Activated CD4-positive, CD25-positive, alpha-beta regulatory T cell treated with anti-CD3 and anti-CD28 coated beads, Interleukin-2, amount 50 U/mL, for 16 hours (primary cell): Measurements from ENCODE around the gene ARL8B.
"Not testable (repeated sequence)": the region's sequence is repeated elsewhere in the genome, so short reads cannot be mapped to it uniquely, and the experiment has no call there.

ENCODE experiments used
- DNase-seq: peaks from one replicate; pipeline ENCODE4 v3.0.0-alpha.2; 2020; ENCODE audit warnings: low read depth, low spot score

Gene ARL8B

DNA sequence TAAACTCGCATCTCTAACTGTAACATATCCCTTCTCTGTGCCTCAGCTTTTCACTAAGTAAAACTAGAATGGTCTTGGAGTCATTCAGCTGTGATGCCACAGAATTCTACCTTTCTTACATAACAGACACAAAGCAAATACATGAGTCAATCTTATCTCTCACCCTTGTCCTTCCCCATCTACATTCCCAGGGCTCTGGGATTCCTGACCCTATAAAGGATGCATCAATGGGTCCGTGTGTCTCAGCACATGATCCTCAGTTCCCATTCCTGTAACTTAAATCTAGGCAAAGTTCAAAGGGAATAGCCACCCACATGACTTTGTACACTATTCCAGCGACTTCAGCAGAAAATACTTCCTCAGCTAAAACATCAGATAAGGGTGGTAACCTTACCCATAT lies 11.8 kb upstream of the ARL8B start:
- no peak for DNase-seq

DNA sequence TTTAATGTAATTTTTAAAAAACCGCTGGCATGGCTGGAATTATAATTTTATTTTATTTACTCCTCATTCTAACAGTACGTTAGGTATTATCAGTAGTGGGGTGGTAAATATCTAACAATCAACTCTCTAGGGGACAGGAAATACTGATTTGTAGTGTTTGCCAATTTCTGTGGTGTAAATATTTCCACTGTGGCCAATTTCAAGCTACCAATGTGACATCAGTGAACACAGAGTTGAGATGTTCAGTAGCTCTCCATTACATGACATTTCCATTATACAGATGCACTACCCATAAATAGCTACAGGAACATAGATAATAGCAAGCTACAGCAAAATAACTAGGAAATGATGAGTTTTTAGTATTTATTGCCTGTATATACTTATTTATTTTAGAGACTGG lies 10.0 kb upstream of the ARL8B start:
- DNase-seq, result no peak

DNA sequence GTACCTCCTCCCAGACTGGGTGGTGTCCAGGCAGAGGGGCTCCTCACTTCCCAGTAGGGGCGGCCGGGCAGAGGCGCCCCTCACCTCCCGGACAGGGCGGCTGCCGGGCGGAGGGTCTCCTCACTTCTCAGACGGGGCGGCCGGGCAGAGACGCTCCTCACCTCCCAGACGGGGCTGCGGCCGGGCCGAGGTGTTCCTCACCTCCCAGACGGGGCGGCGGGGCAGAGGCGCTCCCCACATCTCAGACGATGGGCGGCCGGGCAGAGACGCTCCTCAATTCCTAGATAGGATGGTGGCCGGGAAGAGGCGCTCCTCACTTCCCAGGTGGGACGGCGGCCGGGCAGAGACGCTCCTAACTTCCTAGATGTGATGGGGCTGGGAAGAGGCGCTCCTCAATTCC lies 8.4 kb upstream of the ARL8B start:
- DNase-seq, result not testable (repeated sequence)

DNA sequence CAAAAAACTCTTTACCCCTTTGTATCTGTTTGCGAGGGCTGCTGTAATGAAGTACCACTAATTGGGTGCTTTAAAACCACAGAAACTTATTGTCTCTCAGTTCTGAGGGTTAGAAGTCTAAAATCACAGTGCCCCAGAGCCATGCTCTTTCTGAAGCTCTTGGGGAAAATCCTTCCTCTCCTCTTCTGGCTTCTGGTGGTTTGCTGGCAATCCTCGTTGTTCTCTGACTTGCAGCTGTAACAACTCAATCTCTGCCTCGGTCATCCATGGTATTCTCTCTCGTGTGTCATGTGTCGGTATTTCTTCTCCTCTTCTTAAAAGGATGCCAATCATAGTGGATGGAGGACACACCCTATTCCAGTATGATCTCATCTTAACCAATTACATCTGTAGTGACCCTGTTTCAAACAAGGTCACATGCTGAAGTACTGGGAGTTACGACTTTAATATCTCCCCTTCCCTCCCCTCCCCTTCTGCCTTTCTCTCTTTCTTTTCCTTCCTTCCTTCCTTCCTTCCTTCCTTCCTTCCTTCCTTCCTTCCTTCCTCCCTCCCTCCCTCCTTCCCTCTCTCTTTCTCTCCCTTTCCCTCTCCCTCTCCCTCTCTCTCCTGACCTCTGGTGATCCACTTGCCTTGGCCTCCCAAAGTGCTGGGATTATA lies 6.5 kb upstream of the ARL8B start:
- DNase-seq, result no peak

- DNase-seq, result no peak
These were observed 5.6 kb upstream of the ARL8B start for GRCh38 chr3:5116538-5116937.

GRCh38 chr3:5120446-5120845 lies 1.6 kb upstream of the ARL8B start:
- no peak for DNase-seq

DNA sequence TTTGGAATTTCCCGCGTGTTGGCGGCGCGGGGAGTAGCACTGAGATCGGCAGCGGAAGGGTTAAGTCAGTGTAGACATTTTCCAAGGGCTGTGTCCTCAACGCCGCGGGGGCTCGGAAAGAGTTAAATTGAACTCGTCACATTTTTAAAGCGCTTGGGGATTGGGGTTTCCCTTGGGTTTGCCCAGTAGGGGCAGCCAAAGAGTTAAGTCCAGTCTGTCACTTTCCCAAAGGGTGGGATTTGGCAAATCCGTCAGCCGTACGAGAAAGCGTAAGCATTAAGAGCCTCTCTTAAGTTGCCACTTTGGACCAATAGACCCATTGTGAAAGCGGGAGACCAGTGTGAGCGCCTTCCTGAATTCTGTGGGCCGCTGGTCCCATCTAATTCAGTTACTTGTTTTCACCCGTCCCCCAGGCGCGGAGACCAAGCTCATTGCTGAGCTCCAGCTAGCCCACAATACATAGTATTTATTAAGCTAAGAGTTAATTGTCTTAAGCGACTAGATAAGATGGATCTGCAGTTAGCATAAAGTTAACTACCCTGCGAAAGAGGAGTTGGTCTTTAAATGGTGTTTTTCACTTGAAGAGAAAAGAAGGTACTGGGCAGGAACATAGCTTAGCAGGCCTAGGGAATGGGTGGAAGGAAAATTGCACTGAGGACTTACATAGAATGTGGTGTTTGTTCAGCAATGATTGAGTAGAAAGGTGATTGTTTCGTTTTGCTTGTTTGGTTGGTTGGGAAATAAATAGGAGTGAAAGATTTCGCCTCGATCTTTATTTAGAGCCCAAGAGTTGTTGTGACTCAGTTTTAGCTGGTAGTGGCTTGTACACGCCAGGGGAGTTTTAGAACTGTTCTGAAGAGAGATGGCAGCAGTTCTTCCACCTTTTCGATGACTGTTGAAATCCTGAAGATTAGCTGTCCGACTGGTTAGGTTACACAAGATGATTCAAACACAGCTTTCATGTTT lies 932 bp downstream of the ARL8B start:
- no peak for DNase-seq

GRCh38 chr3:5123937-5124336 lies 1.8 kb downstream of the ARL8B start:
- no peak for DNase-seq

GRCh38 chr3:5126586-5126985 lies 4.5 kb downstream of the ARL8B start:
- DNase-seq, result no peak

- DNase-seq, result no peak
These were observed 6.8 kb downstream of the ARL8B start for GRCh38 chr3:5128849-5129248.

DNA sequence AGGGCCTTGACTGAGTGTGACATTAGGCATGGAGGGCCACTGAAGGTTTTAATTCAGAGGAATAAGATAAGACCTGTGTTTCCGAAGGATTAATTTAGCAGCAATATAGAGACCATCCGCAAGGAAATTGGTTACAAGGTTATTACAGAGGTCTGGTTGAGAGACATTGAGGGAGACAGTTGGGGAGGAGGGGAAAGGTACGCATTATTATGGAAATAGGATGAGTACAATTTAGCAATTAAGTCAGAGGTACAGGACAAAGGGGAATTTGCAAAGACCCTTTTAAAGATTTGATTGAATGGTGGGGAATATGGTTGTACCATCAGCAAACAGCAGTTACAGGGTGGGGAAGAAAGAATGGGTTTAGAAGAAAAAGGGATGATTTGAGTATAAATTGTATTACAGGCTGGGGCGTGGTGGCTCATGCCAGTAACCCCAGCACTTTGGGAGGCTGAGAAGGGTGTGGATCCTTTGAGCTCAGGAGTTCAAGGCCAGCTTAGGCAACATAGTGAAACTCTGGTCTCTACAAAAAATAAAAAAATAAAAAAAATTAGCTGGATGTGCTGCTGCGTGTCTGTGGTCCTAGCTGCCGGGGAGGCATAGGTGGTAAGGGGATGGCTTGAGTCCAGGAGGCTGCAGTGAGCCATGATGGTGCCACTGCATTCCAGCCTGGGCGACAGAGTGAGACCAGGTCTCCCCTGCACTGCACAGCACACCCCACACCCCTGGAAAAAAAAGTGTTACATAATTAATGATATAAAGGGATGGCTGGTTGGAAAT lies 11.3 kb downstream of the ARL8B start:
- no peak for DNase-seq

DNA sequence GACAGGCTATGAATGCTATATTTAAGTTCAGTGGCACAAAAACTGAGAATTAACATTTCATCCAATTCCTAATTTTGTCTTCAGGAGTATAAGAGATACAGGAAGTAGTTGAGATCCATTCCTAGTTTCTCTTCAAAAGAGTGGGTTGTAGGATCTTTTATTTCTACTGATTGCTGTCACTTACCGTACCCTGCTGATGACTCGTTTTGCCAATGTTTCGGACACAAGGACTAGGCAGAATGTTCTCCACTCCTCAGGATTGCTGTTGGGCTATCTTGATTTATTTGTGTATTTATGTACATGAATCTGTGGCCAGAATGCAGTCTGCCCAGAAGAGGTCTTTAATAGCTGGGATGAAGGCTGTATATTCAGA lies 11.9 kb downstream of the ARL8B start:
- no peak for DNase-seq

- DNase-seq, result no peak
These were observed 12.4 kb downstream of the ARL8B start for GRCh38 chr3:5134499-5134898.

DNA sequence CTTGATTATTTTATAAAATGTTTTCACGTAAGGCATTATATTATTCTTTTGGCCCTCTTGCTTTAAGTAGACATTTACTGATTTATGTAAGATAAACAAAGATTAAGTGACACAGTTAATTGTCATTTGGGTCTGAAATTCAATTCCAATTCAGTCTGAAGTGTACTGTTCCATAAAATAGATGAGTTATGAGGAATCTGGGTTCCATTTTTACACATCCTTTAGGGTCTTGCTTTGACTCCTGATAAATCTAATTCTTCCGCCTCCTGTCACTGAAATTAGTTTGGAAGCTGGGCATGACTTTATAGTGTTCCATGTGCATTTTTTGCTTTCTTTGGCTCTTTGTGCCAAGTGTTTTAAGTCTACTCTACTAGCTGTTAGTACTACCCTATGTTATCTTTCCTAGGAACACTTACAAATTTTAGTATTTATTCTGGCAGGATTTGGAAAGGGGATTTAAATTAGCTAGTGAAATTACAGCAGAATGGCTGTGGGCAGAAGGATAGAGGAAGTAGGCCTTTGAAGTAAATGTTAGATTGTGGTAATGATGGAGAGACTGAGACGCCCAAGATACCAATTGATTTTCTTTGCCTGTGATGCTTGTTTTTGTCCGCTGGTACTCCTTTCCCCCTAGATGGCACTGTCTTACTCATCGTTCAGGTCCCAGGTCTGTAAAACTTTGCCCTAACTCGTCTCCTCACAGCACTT lies 14.3 kb downstream of the ARL8B start:
- no peak for DNase-seq

DNA sequence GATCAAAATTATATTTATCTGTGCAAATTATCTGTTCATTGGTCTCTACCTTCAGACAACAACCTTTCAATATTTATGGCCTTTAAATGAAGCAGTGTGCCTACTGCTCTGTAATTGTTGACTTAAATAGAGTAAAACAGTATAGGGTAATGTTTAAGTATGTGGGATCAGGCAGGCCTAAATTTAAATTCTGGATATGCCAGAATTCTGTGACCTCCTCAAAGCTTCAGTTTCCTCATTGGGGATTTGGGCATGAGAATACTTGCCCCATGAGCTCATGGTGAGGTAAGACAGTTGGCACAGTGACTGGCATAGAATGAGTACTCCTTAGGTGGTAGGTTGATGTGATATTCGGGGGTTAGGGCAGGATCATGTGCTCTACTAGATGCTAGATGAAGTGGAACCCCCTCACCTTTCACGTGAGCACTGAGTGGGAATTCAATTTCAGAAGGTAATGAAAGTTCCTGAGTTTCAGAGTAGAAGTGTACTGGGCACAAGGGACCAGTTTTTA lies 14.9 kb downstream of the ARL8B start:
- no peak for DNase-seq

DNA sequence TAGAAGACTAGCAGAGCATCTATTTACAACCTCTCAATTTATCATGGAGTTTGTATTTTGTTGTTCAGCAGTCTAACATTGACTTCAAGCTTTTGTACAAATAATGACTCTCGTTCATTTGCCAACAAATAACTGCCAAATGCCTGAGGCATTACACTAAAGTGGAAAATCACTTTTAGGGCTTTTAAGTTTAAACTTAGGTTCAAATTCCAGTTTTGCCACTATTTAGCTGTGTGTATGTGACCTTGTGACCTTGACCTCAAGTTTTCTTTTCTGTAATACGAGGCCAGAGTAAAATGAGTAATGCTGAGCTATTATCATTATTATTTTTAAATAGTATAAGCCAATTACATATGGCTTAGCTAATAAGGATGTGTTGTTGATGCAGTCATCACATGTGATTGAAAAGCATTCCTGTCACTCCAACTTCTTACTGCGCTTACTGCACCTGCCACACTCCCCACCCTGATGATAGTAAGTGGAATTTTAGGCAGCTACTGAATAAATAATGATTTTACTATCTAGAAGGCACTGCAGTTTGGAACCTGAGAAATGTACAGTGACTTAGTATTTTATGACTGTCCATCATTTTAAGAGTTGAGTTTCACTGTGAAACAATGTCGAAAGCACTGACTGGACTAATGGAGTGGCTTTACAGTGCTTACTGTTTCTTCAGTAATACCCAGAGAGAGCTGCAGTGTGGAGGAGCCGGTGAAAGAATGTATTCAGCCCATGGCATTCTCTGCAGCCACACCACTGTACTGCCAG lies 16.3 kb downstream of the ARL8B start:
- no peak for DNase-seq

GRCh38 chr3:5140230-5140621 lies 18.1 kb downstream of the ARL8B start:
- DNase-seq, result no peak

DNA sequence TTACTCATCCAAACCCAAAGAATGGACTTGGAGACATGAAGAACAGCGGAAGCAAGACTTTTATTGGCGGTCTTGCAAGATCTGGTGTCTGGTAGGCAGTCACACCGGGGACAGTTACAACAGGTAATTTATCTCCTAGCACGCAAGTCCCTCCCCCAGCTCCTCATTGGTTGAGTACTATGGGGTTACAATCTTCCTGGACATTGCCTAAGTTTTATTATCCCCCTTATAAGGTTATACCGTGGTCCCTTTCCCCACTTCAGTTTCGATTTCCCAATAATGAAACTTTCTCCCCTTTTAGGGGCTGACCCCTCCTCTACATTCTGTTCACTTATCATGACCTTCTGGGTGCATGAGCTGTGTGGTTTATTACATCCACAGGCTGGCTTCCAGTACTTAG lies 18.7 kb downstream of the ARL8B start:
- DNase-seq, result no peak

- no peak for DNase-seq
These were observed 19.7 kb downstream of the ARL8B start for GRCh38 chr3:5141760-5142159.

DNA sequence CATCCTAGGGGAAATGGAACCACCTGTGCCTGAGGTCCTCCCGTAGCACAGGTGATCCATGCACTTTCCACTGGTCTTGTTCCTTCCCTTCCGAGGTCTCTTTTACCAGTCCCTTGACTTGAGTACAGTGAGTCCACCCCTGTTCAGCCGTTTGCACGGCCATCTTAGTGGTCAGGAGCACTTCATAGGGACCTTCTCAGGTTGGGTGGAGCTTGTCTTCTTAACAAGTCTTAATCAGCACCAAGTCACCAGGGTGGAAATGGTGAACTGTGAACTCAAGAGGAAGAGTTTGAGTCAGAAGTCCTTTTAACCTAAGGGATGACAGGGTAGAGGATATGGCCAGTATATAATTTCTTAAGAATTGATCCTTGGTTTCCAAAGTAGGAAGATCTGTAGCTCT lies 21.4 kb downstream of the ARL8B start:
- no peak for DNase-seq
